Liver (tissue), 3 donors: Measurements from ENCODE around the gene SNCG.

Source experiments
- GABPA ChIP-seq, 2 donors: IDR thresholded peaks in 1 of 2; conservative IDR thresholded peaks in 1 of 2; 2 replicates each; pipeline ENCODE4 v1.6.1; 2016; ENCODE audit warnings: antibody characterized with exemption in 2 of 2, mild to moderate bottlenecking in 1 of 2, moderate library complexity in 1 of 2
- JUND ChIP-seq, 2 donors: IDR thresholded peaks; 2 replicates each; pipeline ENCODE4 v1.6.1; 2016; ENCODE audit warnings: antibody characterized with exemption in 2 of 2
- RAD21 ChIP-seq, 2 donors: IDR thresholded peaks; 2 replicates each; pipeline ENCODE4 v1.6.1; 2016; ENCODE audit warnings: antibody characterized with exemption in 2 of 2, mild to moderate bottlenecking in 2 of 2
- TAF1 ChIP-seq: conservative IDR thresholded peaks from 2 replicates; pipeline ENCODE4 v1.6.1; 2016; ENCODE audit warnings: antibody characterized with exemption, mild to moderate bottlenecking
- YY1 ChIP-seq: IDR thresholded peaks from 2 replicates; pipeline ENCODE4 v1.6.1; 2016; ENCODE audit warnings: antibody characterized with exemption, mild to moderate bottlenecking
- TF ChIP-seq, protein P1 (sequence below): fragments of 150-350 bp; IDR thresholded peaks from 2 replicates; pipeline ENCODE4 v1.5.1; 2017; ENCODE audit warnings: improper control_type of control experiment, low read depth, low read length; ENCODE audit not compliant: missing input control
- donor health status: healthy.
- donor health status: healthy.

DNA sequence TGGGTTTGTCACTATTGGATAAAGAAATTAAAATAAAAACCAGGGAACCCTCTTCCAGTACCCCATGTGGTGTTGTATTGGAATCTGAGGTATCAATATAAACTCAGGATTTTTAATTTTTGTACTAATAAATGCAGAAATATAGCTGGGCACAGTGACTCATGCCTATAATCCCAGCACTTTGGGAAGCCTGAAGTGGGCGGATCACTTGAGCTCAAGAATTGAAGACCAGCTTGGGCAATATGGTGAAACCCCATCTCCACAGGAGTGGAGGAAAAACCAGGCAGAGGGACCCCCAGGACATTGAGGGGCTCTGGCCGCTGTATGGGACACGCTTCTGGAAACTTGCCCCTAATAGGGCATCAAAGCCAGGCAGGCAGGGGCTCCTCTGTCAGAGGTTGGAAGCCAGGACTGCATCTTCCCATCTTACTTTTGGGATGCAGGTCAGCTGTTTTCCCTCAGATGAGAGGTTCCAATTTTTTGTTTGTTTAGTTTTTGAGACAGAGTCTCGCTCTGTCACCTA is 21.0 kb downstream of the SNCG start:
- TF ChIP-seq, protein P1, sequence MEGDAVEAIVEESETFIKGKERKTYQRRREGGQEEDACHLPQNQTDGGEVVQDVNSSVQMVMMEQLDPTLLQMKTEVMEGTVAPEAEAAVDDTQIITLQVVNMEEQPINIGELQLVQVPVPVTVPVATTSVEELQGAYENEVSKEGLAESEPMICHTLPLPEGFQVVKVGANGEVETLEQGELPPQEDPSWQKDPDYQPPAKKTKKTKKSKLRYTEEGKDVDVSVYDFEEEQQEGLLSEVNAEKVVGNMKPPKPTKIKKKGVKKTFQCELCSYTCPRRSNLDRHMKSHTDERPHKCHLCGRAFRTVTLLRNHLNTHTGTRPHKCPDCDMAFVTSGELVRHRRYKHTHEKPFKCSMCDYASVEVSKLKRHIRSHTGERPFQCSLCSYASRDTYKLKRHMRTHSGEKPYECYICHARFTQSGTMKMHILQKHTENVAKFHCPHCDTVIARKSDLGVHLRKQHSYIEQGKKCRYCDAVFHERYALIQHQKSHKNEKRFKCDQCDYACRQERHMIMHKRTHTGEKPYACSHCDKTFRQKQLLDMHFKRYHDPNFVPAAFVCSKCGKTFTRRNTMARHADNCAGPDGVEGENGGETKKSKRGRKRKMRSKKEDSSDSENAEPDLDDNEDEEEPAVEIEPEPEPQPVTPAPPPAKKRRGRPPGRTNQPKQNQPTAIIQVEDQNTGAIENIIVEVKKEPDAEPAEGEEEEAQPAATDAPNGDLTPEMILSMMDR = no peak
- no peak for TF ChIP-seq TAF1
- no peak for TF ChIP-seq RAD21 (IDR thresholded peaks at IDR 0.05)
- no peak for TF ChIP-seq YY1
- TF ChIP-seq JUND (IDR thresholded peaks at IDR 0.05) = no peak
- TF ChIP-seq GABPA (IDR thresholded peaks at IDR 0.05 in 1 of 2, conservative IDR thresholded peaks at IDR 0.05 in 1 of 2) = no peak
